Measurements from ENCODE around the gene PNP. TPM values are rescaled to one million over a fixed set of nuclear protein-coding genes. Genes with fewer than 3 reads are reported as not detected.

PNP gene
- polyA plus RNA-seq, 3 donors, result 63.2 to 112 (median 67.5) TPM

- peaks cover 54 to 72% of the 10 kb centered on the region in 2 donors for H3K4me1 ChIP-seq (ENCODE audit: control insufficient read depth in 1 of 2, insufficient read depth in 2 of 2, low read length in 2 of 2)
- H3K4me1 Mint-ChIP-seq, result peaks cover 66% of the 10 kb centered on the region
- H3K4me3 Mint-ChIP-seq, result no peak overlapping the region
These were observed 25.9 kb downstream of the PNP start for GRCh38 chr14:20494935-20495766.

DNA sequence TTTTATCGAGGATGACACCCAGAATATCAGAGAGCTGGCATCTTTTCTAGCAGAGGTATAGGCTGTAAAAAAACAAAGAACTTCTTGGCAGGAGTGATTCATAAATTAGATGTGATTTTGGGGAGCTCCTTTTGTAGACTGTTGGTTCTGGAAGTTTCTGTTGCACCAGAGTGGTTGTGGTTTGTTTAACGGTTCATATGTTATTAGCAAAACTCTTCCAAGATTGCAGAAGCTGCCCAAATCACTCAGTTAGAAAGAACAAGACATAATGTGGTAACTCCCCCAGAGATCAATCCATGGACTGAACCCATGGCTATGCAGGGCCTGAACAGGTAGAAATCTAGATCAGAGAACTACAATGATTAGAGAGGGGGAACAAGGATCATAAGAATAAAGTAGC is 29.4 kb downstream of the PNP start:
- Histone ChIP-seq H3K4me3 (replicated peaks in 1 of 3; ENCODE audit: low read depth in 2 of 3, low read length in 3 of 3) (no peak overlapping the region), H3K4me1 (ENCODE audit: control insufficient read depth in 1 of 2, insufficient read depth in 2 of 2, low read length in 2 of 2) (peaks cover 34 to 43% of the 10 kb centered on the region in 2 donors), H3K27me3 (ENCODE audit: control insufficient read depth in 2 of 2, insufficient read depth in 2 of 2, low read length in 2 of 2) (no peaks in the 10 kb centered on the region), H2AFZ (ENCODE audit: insufficient read depth, low read depth, low read length, poor library complexity, severe bottlenecking) (peak overlapping the region; percentile 40), H3K4me2 (replicated peaks; ENCODE audit: extremely low read depth, low read length, poor library complexity, severe bottlenecking) (no peak overlapping the region), H3K36me3 (replicated peaks in 1 of 2; ENCODE audit: control insufficient read depth in 1 of 2, insufficient read depth in 2 of 2, low read length in 2 of 2) (no peaks in the 10 kb centered on the region), H3K79me2 (ENCODE audit: insufficient read depth, low read length) (no peaks in the 10 kb centered on the region), H3K9ac (ENCODE audit: insufficient read depth, low read length, poor library complexity, severe bottlenecking) (no peak overlapping the region), H3K27ac (ENCODE audit: low read depth in 1 of 2, low read length in 2 of 2) (no peak overlapping the region), H4K20me1 (ENCODE audit: insufficient read depth, low read length) (no peaks in the 10 kb centered on the region), H3K9me3 (replicated peaks in 1 of 2; ENCODE audit: control insufficient read depth in 1 of 2, insufficient read depth in 1 of 2, low read length in 2 of 2) (no peaks in the 10 kb centered on the region)
- Mint-ChIP-seq H3K27me3 (ENCODE audit: low read depth in 3 of 3) (peaks cover 0 to 3% (median 0%) of the 10 kb centered on the region in 3 donors), H3K4me3 (no peak overlapping the region), H3K9me3 (peaks cover 0 to 7% (median 4%) of the 10 kb centered on the region in 7 donors), H3K27ac (peak overlapping the region in 2 of 7 donors; percentile 12 to 69), H3K36me3 (no peaks in the 10 kb centered on the region), H3K4me1 (peaks cover 39% of the 10 kb centered on the region)
- TF ChIP-seq CTCF (IDR thresholded peaks at IDR 0.05), result no peak
- no peak for DNase-seq
- WGBS (ENCODE audit: insufficient coverage), result 100% methylated on average over 1 of the region's 2 CpGs
- intact Hi-C loops (cut with micrococcal nuclease), result no loop called here

More at GRCh38 chr14:20494935-20495766, 25.9 kb downstream of the PNP start:
- Histone ChIP-seq H3K79me2 (ENCODE audit: insufficient read depth, low read length) (no peaks in the 10 kb centered on the region), H2AFZ (ENCODE audit: insufficient read depth, low read depth, low read length, poor library complexity, severe bottlenecking) (no peak overlapping the region), H3K27ac (ENCODE audit: low read depth in 1 of 2, low read length in 2 of 2) (peak overlapping the region; percentile 18 to 63), H3K4me2 (replicated peaks; ENCODE audit: extremely low read depth, low read length, poor library complexity, severe bottlenecking) (no peak overlapping the region), H3K4me3 (replicated peaks in 1 of 3; ENCODE audit: low read depth in 2 of 3, low read length in 3 of 3) (no peak overlapping the region), H3K27me3 (ENCODE audit: control insufficient read depth in 2 of 2, insufficient read depth in 2 of 2, low read length in 2 of 2) (no peaks in the 10 kb centered on the region), H3K36me3 (replicated peaks in 1 of 2; ENCODE audit: control insufficient read depth in 1 of 2, insufficient read depth in 2 of 2, low read length in 2 of 2) (no peaks in the 10 kb centered on the region), H3K9ac (ENCODE audit: insufficient read depth, low read length, poor library complexity, severe bottlenecking) (no peak overlapping the region), H3K9me3 (replicated peaks in 1 of 2; ENCODE audit: control insufficient read depth in 1 of 2, insufficient read depth in 1 of 2, low read length in 2 of 2) (no peaks in the 10 kb centered on the region), H4K20me1 (ENCODE audit: insufficient read depth, low read length) (no peaks in the 10 kb centered on the region)
- Mint-ChIP-seq H3K27me3 (ENCODE audit: low read depth in 3 of 3) (peaks cover 0 to 3% (median 0%) of the 10 kb centered on the region in 3 donors), H3K9me3 (peaks cover 0 to 7% (median 4%) of the 10 kb centered on the region in 7 donors), H3K27ac (peak overlapping the region; percentile 78 to 91 (median 86)), H3K36me3 (no peaks in the 10 kb centered on the region)
- WGBS (ENCODE audit: insufficient coverage), result 79% methylated on average over 8 of the region's 8 CpGs
- peak; percentile 71 to 92 (median 87) for DNase-seq
- no peak for TF ChIP-seq CTCF (IDR thresholded peaks at IDR 0.05)
- intact Hi-C loops (cut with micrococcal nuclease), result no loop called here

Measured in CD14-positive monocyte (primary cell).